ENCODE data around the gene SORBS1. TPM values are rescaled to one million over a fixed set of nuclear protein-coding genes. Genes with fewer than 3 reads are reported as not detected.

Gene SORBS1
- total and polyA plus RNA-seq, 2 of the 13 experiments (the other 11 are each of a cell fraction or from before 2014, with no cell fraction given): 16.8 to 39.8 TPM

DNA sequence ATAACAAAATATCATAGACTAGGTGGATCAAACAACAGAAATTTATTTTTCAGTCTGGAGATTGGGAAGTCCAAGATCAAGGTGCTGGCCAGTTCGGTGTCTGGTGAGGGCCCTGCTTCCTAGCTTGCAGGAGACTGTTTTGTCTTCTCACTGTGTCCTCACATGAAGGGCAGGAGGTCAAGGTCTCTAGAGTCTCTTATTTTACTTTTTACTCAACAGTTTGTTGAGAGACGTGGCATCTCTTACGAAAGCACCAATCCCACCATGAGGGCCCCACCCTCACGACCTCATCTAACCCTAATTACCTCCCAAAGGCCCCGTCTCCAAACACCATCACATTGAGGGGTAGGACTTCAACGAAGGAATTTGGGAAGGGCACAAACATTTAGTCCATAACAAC, 41.2 kb upstream of the SORBS1 start (continued):
- TF ChIP-seq ZFY (CRISPR knock-in tag; IDR thresholded peaks at IDR 0.05) (no peak), PAX8 (CRISPR knock-in tag; IDR thresholded peaks at IDR 0.05; ENCODE audit: borderline replicate concordance) (no peak), ZNF34 (CRISPR knock-in tag; IDR thresholded peaks at IDR 0.05; ENCODE audit: borderline replicate concordance) (no peak), THAP9 (CRISPR knock-in tag; IDR thresholded peaks at IDR 0.05; ENCODE audit: borderline replicate concordance) (no peak), BCL6 (CRISPR knock-in tag; IDR thresholded peaks at IDR 0.05) (peak; percentile 34; the same call in 1 of the 2 replicates), CREM (IDR thresholded peaks at IDR 0.05) (no peak), CREM (CRISPR knock-in tag; IDR thresholded peaks at IDR 0.05) (no peak), KDM4B (CRISPR knock-in tag; IDR thresholded peaks at IDR 0.05) (no peak), ZBTB33 (CRISPR knock-in tag; IDR thresholded peaks at IDR 0.05) (no peak), MTA3 (CRISPR knock-in tag; IDR thresholded peaks at IDR 0.05) (no peak)
- TF ChIP-seq, protein P1, sequence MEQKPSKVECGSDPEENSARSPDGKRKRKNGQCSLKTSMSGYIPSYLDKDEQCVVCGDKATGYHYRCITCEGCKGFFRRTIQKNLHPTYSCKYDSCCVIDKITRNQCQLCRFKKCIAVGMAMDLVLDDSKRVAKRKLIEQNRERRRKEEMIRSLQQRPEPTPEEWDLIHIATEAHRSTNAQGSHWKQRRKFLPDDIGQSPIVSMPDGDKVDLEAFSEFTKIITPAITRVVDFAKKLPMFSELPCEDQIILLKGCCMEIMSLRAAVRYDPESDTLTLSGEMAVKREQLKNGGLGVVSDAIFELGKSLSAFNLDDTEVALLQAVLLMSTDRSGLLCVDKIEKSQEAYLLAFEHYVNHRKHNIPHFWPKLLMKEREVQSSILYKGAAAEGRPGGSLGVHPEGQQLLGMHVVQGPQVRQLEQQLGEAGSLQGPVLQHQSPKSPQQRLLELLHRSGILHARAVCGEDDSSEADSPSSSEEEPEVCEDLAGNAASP (CRISPR knock-in tag; IDR thresholded peaks at IDR 0.05; ENCODE audit: borderline replicate concordance): peak; percentile 88; the same call in 1 of the 2 replicates
- TF ChIP-seq, protein P2, sequence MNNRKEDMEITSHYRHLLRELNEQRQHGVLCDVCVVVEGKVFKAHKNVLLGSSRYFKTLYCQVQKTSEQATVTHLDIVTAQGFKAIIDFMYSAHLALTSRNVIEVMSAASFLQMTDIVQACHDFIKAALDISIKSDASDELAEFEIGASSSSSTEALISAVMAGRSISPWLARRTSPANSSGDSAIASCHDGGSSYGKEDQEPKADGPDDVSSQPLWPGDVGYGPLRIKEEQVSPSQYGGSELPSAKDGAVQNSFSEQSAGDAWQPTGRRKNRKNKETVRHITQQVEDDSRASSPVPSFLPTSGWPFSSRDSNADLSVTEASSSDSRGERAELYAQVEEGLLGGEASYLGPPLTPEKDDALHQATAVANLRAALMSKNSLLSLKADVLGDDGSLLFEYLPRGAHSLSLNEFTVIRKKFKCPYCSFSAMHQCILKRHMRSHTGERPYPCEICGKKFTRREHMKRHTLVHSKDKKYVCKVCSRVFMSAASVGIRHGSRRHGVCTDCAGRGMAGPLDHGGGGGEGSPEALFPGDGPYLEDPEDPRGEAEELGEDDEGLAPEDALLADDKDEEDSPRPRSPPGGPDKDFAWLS (CRISPR knock-in tag; IDR thresholded peaks at IDR 0.05; ENCODE audit: borderline replicate concordance): no peak
- TF ChIP-seq, protein P3, sequence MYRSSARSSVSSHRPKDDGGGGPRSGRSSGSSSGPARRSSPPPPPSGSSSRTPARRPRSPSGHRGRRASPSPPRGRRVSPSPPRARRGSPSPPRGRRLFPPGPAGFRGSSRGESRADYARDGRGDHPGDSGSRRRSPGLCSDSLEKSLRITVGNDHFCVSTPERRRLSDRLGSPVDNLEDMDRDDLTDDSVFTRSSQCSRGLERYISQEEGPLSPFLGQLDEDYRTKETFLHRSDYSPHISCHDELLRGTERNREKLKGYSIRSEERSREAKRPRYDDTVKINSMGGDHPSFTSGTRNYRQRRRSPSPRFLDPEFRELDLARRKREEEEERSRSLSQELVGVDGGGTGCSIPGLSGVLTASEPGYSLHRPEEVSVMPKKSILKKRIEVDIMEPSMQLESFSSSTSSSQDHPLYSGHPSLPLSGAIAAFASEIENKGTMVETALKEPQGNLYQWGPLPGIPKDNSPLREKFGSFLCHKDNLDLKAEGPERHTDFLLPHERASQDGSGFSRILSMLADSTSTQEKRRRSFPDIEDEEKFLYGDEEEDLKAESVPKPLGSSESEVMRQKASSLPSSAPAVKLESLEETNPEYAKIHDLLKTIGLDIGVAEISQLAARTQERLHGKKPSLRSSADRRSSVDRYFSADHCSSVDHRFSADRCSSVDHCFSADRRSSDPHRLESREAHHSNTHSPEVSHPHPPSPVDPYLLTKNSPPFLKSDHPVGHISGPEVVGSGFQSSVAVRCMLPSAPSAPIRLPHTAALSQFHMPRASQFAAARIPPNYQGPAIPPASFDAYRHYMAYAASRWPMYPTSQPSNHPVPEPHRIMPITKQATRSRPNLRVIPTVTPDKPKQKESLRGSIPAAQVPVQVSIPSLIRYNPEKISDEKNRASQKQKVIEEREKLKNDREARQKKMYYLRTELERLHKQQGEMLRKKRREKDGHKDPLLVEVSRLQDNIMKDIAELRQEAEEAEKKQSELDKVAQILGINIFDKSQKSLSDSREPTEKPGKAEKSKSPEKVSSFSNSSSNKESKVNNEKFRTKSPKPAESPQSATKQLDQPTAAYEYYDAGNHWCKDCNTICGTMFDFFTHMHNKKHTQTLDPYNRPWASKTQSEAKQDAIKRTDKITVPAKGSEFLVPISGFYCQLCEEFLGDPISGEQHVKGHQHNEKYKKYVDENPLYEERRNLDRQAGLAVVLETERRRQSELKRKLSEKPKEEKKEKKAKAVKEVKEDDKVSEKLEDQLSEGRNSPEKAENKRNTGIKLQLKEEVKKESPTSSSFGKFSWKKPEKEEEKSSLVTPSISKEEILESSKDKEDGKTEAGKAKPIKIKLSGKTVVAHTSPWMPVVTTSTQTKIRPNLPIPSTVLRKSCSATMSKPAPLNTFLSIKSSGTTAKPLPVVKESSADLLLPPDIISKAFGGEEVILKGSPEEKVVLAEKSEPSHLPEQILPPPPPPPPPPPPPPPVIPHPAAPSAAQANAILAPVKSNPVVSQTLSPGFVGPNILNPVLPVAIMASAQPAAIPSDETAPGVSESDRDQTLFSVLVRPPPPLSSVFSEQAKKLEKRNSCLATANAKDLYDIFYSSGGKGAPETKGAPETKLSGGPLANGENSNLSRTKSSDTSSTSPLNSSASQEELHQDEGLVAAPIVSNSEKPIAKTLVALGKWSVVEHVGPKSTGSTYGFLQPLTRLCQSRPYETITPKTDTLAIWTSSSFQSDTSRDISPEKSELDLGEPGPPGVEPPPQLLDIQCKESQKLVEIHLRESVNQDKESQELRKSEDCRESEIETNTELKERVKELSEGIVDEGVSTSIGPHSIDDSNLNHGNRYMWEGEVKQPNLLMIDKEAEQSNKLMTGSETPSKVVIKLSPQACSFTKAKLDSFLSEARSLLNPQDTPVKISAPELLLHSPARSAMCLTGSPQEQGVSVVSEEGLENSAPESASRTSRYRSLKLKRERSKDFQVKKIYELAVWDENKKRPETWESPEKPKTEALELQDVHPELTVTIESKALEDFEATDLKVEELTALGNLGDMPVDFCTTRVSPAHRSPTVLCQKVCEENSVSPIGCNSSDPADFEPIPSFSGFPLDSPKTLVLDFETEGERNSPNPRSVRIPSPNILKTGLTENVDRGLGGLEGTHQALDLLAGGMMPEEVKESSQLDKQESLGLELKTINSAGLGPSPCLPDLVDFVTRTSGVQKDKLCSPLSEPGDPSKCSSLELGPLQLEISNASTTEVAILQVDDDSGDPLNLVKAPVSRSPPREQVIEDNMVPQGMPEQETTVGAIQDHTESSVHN (CRISPR knock-in tag; IDR thresholded peaks at IDR 0.05): no peak
